ENCODE results near the gene FUOM. TPM values are rescaled to one million over a fixed set of nuclear protein-coding genes. Genes with fewer than 3 reads are reported as not detected.

Gene FUOM
- total and polyA plus RNA-seq, 2 donors from 2014 or later: 17.5 to 118 TPM

DNA sequence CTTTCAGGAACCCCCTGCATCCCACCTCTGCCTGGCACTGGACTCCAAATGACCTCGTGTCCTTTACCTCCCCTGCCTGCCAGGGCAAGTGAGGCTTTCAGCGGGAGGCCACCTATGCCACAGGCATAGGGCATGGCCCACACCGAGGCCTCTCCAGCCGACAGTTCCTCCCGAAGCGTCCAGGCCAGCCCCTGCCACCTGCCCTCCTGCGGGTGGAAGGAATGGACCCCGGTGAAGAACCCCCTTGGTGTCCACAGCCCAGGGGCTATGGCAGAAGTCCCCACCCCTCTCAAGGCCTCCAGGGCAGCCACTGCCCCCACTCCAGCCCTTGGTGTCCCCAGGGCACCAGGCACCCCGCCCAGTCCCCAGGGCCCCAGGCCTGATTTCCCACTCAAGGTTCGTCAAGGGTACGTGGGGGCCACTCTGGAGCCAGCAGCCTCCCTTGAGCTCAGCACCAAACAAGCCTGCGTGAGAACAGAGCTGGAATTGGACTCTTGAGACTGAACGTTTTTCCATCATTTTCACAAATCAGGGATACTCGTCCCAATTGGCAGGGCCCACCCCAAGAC, 3.1 kb downstream of the FUOM start:
- FAIRE-seq: no peak
- Histone ChIP-seq H3K27ac (ENCODE audit: low read depth in 2 of 2, low read length in 2 of 2) (no peak overlapping the region), H3K9me3 (ENCODE audit: control insufficient read depth in 2 of 3, insufficient read depth in 1 of 3, low read length in 3 of 3) (no peaks in the 10 kb centered on the region), H3K4me1 (ENCODE audit: control insufficient read depth in 2 of 3, insufficient read depth in 2 of 3, low read depth in 1 of 3, low read length in 3 of 3) (peaks cover 0 to 9% (median 0%) of the 10 kb centered on the region in 3 donors), H3K36me3 (ENCODE audit: control insufficient read depth in 2 of 3, insufficient read depth in 3 of 3, low read length in 3 of 3) (no peaks in the 10 kb centered on the region), H3K4me3 (ENCODE audit: low read length in 3 of 3) (no peak overlapping the region), H3K27me3 (ENCODE audit: control insufficient read depth, insufficient read depth, low read length) (no peaks in the 10 kb centered on the region), H3K9ac (ENCODE audit: low read length in 3 of 3) (no peak overlapping the region)
- TF ChIP-seq, protein P1, sequence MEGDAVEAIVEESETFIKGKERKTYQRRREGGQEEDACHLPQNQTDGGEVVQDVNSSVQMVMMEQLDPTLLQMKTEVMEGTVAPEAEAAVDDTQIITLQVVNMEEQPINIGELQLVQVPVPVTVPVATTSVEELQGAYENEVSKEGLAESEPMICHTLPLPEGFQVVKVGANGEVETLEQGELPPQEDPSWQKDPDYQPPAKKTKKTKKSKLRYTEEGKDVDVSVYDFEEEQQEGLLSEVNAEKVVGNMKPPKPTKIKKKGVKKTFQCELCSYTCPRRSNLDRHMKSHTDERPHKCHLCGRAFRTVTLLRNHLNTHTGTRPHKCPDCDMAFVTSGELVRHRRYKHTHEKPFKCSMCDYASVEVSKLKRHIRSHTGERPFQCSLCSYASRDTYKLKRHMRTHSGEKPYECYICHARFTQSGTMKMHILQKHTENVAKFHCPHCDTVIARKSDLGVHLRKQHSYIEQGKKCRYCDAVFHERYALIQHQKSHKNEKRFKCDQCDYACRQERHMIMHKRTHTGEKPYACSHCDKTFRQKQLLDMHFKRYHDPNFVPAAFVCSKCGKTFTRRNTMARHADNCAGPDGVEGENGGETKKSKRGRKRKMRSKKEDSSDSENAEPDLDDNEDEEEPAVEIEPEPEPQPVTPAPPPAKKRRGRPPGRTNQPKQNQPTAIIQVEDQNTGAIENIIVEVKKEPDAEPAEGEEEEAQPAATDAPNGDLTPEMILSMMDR (IDR thresholded peaks at IDR 0.05; ENCODE audit: borderline replicate concordance, extremely low read depth, insufficient read depth): no peak
- intact Hi-C loops (cut with DNase I): no loop called here
- no peak for DNase-seq

DNA sequence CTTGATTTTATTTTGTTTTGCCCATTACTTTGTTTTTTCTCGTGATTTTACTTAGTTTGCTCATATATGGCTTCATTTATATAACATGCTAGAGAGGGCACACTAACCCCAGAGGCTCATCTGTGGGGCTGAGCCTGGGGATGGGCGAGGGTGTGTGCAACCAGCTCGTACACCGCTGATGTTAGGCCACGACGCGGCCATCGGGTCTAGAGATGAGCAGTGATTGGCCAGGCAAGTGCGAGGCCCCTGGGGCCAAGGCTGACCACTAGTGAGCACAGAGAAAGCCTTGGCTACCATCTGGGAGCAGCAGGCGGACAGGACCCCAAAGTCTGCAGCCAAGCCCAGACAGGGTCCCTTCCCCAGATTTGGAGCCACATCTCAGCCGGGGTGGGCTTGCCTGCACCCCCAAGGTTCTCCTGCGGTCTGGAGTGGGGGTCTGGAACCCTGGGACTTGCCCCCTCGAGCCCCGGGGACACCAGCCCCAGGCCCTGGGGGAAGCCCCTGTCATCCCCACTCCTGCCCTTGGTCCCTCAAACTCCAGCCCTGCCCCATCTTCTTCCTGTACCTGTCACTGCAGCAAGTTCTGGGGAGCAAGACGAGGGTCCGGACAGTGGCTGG, 3.7 kb downstream of the FUOM start:
- no peak for DNase-seq
- H3K27me3 ChIP-seq (ENCODE audit: control insufficient read depth, insufficient read depth, low read length): no peaks in the 10 kb centered on the region
- no peak overlapping the region for H3K27ac ChIP-seq (ENCODE audit: low read depth in 2 of 2, low read length in 2 of 2)
- intact Hi-C loops (cut with DNase I): no loop called here
- H3K9ac ChIP-seq (ENCODE audit: low read length in 3 of 3): no peak overlapping the region
- no peaks in the 10 kb centered on the region for H3K36me3 ChIP-seq (ENCODE audit: control insufficient read depth in 2 of 3, insufficient read depth in 3 of 3, low read length in 3 of 3)
- H3K4me1 ChIP-seq (ENCODE audit: control insufficient read depth in 2 of 3, insufficient read depth in 2 of 3, low read depth in 1 of 3, low read length in 3 of 3): peaks cover 0 to 9% (median 0%) of the 10 kb centered on the region in 3 donors
- no peak overlapping the region for H3K4me3 ChIP-seq (ENCODE audit: low read length in 3 of 3)
- no peak for FAIRE-seq
- TF ChIP-seq, protein P1 (IDR thresholded peaks at IDR 0.05; ENCODE audit: borderline replicate concordance, extremely low read depth, insufficient read depth): no peak
- H3K9me3 ChIP-seq (ENCODE audit: control insufficient read depth in 2 of 3, insufficient read depth in 1 of 3, low read length in 3 of 3): no peaks in the 10 kb centered on the region

DNA sequence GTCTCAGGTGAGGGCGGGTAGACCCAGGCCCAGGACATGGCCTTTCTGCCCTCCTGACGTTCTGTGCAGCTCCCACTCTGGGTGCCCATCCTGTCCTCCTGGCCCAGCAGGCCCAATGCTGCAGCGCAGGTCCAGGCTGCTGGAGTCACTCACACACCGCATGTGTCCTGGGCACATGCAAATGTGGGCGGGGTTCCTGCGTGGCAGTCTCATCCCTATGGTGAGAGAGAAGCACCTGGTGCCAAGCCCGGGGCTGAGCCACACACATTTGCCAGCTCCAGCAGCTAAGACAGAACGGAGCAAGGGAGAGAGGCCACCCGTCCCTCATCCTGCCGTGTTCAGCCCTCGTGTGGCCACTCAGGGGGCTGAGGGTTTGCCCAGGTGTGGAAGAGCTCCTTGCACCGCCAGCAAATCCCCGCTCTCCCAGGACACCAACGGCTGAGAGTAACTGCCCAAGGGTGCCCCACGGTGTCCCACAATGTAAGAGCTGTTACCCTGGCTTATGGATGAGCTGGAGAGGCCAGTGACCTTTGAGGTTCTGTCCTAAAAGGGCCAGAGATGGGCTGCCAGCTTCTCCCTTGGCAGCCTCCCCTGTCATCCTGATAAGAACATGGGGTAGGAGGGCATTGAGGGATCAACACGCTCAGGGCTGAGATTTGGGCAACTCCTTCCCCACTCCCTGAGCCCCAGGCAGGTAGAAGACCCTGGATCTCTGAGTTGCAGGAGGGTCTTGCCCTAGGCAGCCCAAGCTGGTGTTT, 4.4 kb downstream of the FUOM start:
- H3K4me3 ChIP-seq (ENCODE audit: low read length in 3 of 3): no peak overlapping the region
- no peaks in the 10 kb centered on the region for H3K36me3 ChIP-seq (ENCODE audit: control insufficient read depth in 2 of 3, insufficient read depth in 3 of 3, low read length in 3 of 3)
- H3K4me1 ChIP-seq (ENCODE audit: control insufficient read depth in 2 of 3, insufficient read depth in 2 of 3, low read depth in 1 of 3, low read length in 3 of 3): peaks cover 0 to 9% (median 0%) of the 10 kb centered on the region in 3 donors
- no peaks in the 10 kb centered on the region for H3K9me3 ChIP-seq (ENCODE audit: control insufficient read depth in 2 of 3, insufficient read depth in 1 of 3, low read length in 3 of 3)
- FAIRE-seq (no peak), DNase-seq (no peak)
- no peaks in the 10 kb centered on the region for H3K27me3 ChIP-seq (ENCODE audit: control insufficient read depth, insufficient read depth, low read length)
- H3K9ac ChIP-seq (ENCODE audit: low read length in 3 of 3): no peak overlapping the region
- intact Hi-C loops (cut with DNase I): no loop called here
- TF ChIP-seq, protein P1 (IDR thresholded peaks at IDR 0.05; ENCODE audit: borderline replicate concordance, extremely low read depth, insufficient read depth): no peak
- no peak overlapping the region for H3K27ac ChIP-seq (ENCODE audit: low read depth in 2 of 2, low read length in 2 of 2)
